ENCODE results near the gene STAT1.

DNA sequence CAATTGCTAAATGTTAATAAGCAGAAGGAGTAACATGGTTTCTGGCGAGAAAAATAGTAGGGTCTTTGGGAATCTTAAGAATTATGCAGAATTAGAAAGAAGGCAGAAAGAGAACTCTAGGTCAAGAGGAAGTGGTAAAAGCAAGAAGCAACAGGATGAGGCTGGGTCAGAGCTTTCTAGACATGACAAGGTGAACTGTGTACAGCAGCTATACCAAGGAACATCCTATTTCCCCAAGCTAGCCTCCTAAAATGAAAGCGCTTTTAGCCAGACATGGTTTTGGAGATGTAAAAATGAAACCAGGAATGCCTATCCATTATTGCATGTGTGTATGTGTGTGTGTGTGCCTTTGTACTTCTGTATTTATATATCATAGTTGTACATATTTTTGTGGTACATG is 42.3 kb upstream of the STAT1 start:
- no peak for TF ChIP-seq POLR2A (IDR thresholded peaks at IDR 0.05; ENCODE audit: low read depth, low read length)
- no peak for TF ChIP-seq POLR2AphosphoS5 (IDR thresholded peaks at IDR 0.05; ENCODE audit: low read depth, low read length)

All from GM12892 (cell line).